Thoracic aorta (tissue), 2 donors: ENCODE data around the gene LYSET. TPM values are rescaled to one million over a fixed set of nuclear protein-coding genes. Genes with fewer than 3 reads are reported as not detected.

Experiments used
- ATAC-seq: fragments of 150-250 bp; one replicate; pipeline ENCODE4 v1.8.0; 2017; ENCODE audit warnings: low read depth; ENCODE audit not compliant: insufficient number of reproducible peaks, low FRiP score
- DNase-seq: peaks from one replicate; pipeline ENCODE4 v3.0.0-alpha.2; 2020; ENCODE audit warnings: low spot score
- H3K27ac ChIP-seq, 2 donors: fragments of 200-600 bp; sonication (generic); 1 replicate in 1 of 2; 2 replicates in 1 of 2; pipeline ENCODE4 v1.5.1; 2016; ENCODE audit warnings: mild to moderate bottlenecking in 2 of 2, moderate library complexity in 2 of 2
- H3K27me3 ChIP-seq: fragments of 200-600 bp; sonication (generic); replicated peaks from 2 replicates; pipeline ENCODE4 v1.6.0; 2016; ENCODE audit warnings: mild to moderate bottlenecking; ENCODE audit not compliant: insufficient read depth
- H3K36me3 ChIP-seq: fragments of 200-600 bp; sonication (generic); one replicate; pipeline ENCODE4 v1.5.1; 2016
- H3K4me1 ChIP-seq, 2 donors: fragments of 200-600 bp; sonication (generic); 1 replicate in 1 of 2; 2 replicates in 1 of 2; pipeline versions ENCODE4 v1.5.1 to v1.6.0; 2016; ENCODE audit warnings: low read depth in 2 of 2, mild to moderate bottlenecking in 1 of 2; ENCODE audit not compliant: control insufficient read depth in 1 of 2
- H3K4me3 ChIP-seq: fragments of 200-600 bp; sonication (generic); 2 replicates; pipeline ENCODE4 v1.5.1; 2016; ENCODE audit warnings: mild to moderate bottlenecking
- H3K9me3 ChIP-seq: fragments of 200-600 bp; sonication (generic); 2 replicates; pipeline ENCODE4 v1.5.1; 2016
- CTCF ChIP-seq: fragments of 200-600 bp; sonication (generic); IDR thresholded peaks from one replicate; pipeline ENCODE4 v1.5.1; 2019; ENCODE audit warnings: antibody characterized with exemption
- total RNA-seq, 2 donors: library from RNA; depleted of rRNA; stranded (reverse); fragments of >200 nt; gene quantifications; one replicate each; pipeline versions ENCODE4 v1.1.0 to v1.2.3, GENCODE V29; 2016

LYSET gene
- total RNA-seq, 2 donors from 2014 or later: 3.2 to 5.2 TPM

DNA sequence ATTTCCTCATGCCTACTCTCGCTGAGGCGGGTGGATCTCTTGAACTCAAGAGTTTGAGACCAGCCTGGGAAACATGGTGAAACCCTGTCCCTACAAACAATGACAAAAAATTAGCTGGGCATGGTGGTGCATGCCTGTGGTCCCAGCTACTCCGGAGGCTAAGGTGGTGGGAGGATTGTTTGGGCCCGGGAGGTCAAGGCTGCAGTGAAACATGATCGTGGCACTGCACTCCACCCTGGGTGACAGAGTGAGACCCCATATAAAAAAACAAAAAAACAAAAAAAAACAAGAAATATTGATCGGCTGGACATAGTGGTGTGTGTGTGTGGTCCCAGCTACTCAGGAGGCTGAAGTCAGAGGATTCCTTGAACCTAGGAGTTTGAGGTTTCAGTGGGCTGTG lies 9.6 kb upstream of the LYSET start:
- H3K9me3 ChIP-seq: no peaks in the 10 kb centered on the region
- no peak for TF ChIP-seq CTCF
- DNase-seq: no peak
- no peak overlapping the region for H3K4me3 ChIP-seq
- no peaks in the 10 kb centered on the region for H3K36me3 ChIP-seq
- no peak for ATAC-seq
- H3K27me3 ChIP-seq: no peaks in the 10 kb centered on the region
- no peak overlapping the region for H3K27ac ChIP-seq
- H3K4me1 ChIP-seq: no peaks in the 10 kb centered on the region

DNA sequence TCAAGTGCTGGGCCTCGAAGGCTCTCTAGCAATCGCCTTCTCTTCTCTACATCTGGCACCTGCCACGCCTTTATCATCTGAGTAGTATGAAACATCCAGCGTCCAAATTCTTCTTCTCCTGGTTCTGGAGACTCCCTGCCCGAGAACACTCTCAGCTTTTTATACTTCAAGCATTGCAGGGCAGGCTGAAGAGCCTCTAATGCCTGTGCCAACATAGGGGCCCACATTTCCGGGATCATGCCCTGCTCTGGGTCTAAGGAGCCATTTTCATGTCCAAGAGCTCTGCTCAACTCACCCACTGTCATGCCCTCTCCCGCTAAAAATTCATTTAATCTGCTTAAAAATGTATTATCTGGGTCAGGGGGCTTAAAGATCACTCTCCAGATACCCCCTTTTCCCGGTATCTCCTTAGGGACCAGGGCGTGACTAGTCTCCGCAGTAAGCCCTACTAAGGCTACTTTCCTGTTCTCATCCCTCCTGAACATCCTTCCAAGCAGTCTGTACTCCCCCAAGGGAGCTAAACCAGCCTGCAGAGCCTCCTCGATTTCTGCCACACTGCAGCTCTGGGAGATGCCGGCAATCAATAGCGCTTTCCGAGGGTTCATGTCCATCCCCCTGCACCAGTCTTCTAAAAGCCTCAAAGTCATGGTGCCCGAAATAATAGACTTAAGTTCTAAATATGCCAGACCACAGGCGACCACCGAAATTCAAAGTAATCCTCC lies 1.4 kb upstream of the LYSET start:
- Histone ChIP-seq H3K36me3 (no peaks in the 10 kb centered on the region), H3K27me3 (no peaks in the 10 kb centered on the region), H3K4me3 (peak overlapping the region; percentile 99), H3K27ac (peak overlapping the region; percentile 97 to 98), H3K9me3 (no peaks in the 10 kb centered on the region), H3K4me1 (peaks cover 9 to 24% of the 10 kb centered on the region in 2 donors)
- no peak for TF ChIP-seq CTCF
- no peak for ATAC-seq
- no peak for DNase-seq

- Histone ChIP-seq H3K27me3 (no peaks in the 10 kb centered on the region), H3K4me3 (peak overlapping the region; percentile 99), H3K4me1 (peaks cover 9 to 24% of the 10 kb centered on the region in 2 donors), H3K27ac (peak overlapping the region; percentile 97 to 98), H3K9me3 (no peaks in the 10 kb centered on the region), H3K36me3 (no peaks in the 10 kb centered on the region)
- TF ChIP-seq CTCF: no peak
- peak; percentile 20 for ATAC-seq
- DNase-seq: no peak
Measured at GRCh38 chr14:93185349-93185720, 218 bp downstream of the LYSET start.

GRCh38 chr14:93186466-93186865 lies 1.3 kb downstream of the LYSET start:
- Histone ChIP-seq H3K4me3 (no peak overlapping the region), H3K9me3 (no peaks in the 10 kb centered on the region), H3K4me1 (peaks cover 9 to 24% of the 10 kb centered on the region in 2 donors), H3K36me3 (no peaks in the 10 kb centered on the region), H3K27ac (no peak overlapping the region), H3K27me3 (no peaks in the 10 kb centered on the region)
- no peak for DNase-seq
- TF ChIP-seq CTCF: no peak
- no peak for ATAC-seq

GRCh38 chr14:93186956-93187355 lies 1.8 kb downstream of the LYSET start:
- DNase-seq: no peak
- no peaks in the 10 kb centered on the region for H3K9me3 ChIP-seq
- no peak for TF ChIP-seq CTCF
- H3K27me3 ChIP-seq: no peaks in the 10 kb centered on the region
- no peak for ATAC-seq
- no peak overlapping the region for H3K27ac ChIP-seq
- H3K4me1 ChIP-seq: peaks cover 9 to 24% of the 10 kb centered on the region in 2 donors
- no peak overlapping the region for H3K4me3 ChIP-seq
- H3K36me3 ChIP-seq: no peaks in the 10 kb centered on the region
